Measurements from ENCODE around the gene SLC27A5.
A peak's percentile ranks its signal among the peaks of the same experiment; 100 is the strongest.
"Not testable (repeated sequence)": the region's sequence is repeated elsewhere in the genome, so short reads cannot be mapped to it uniquely, and the experiment has no call there.

SLC27A5 gene

GRCh38 chr19:58513694-58514563 is 2.1 kb upstream of the SLC27A5 start:
- peak; percentile 95 for TF ChIP-seq CTCF (IDR thresholded peaks at IDR 0.05; ENCODE audit: low read depth, low read length, missing control alignments)
- peak overlapping the region; percentile 65 for H3K4me3 ChIP-seq (ENCODE audit: low read depth, low read length)
- peak; percentile 87 for DNase-seq (ENCODE audit: low read depth)

- TF ChIP-seq CTCF (IDR thresholded peaks at IDR 0.05; ENCODE audit: low read depth, low read length, missing control alignments), result no peak
- no peak for DNase-seq (ENCODE audit: low read depth)
- H3K4me3 ChIP-seq (ENCODE audit: low read depth, low read length), result no peak overlapping the region
These were observed 1.5 kb upstream of the SLC27A5 start for GRCh38 chr19:58513213-58513693.

GRCh38 chr19:58510084-58510862 is 1.5 kb downstream of the SLC27A5 start:
- TF ChIP-seq CTCF (IDR thresholded peaks at IDR 0.05; ENCODE audit: low read depth, low read length, missing control alignments), result no peak
- DNase-seq (ENCODE audit: low read depth), result no peak
- no peak overlapping the region for H3K4me3 ChIP-seq (ENCODE audit: low read depth, low read length)

GRCh38 chr19:58509731-58510083 is 2.1 kb downstream of the SLC27A5 start:
- H3K4me3 ChIP-seq (ENCODE audit: low read depth, low read length), result no peak overlapping the region
- no peak for DNase-seq (ENCODE audit: low read depth)
- no peak for TF ChIP-seq CTCF (IDR thresholded peaks at IDR 0.05; ENCODE audit: low read depth, low read length, missing control alignments)

GRCh38 chr19:58507602-58508223 is 4.1 kb downstream of the SLC27A5 start:
- not testable (repeated sequence) for DNase-seq (ENCODE audit: low read depth); H3K4me3 ChIP-seq (ENCODE audit: low read depth, low read length)

GRCh38 chr19:58500242-58500641 is 11.6 kb downstream of the SLC27A5 start:
- H3K4me3 ChIP-seq (ENCODE audit: low read depth, low read length), result peak overlapping the region; percentile 62; the same call in 1 of the 2 replicates
- no peak for DNase-seq (ENCODE audit: low read depth)
- TF ChIP-seq CTCF (IDR thresholded peaks at IDR 0.05; ENCODE audit: low read depth, low read length, missing control alignments), result no peak
